Umbilical cord (tissue), 2 donors: ENCODE data around the gene KLF3. TPM values are rescaled to one million over a fixed set of nuclear protein-coding genes. Genes with fewer than 3 reads are reported as not detected.

Source experiments
- DNase-seq: peaks from one replicate; pipeline ENCODE4 v3.0.0-alpha.2; 2015; ENCODE audit warnings: low spot score
- total RNA-seq: library from RNA; depleted of rRNA; stranded (reverse); fragments of >200 nt; gene quantifications from one replicate; pipeline ENCODE4 v1.2.3, GENCODE V29; 2014; ENCODE audit warnings: low replicate concordance; ENCODE audit not compliant: insufficient read depth

Gene KLF3
- total RNA-seq, 1 donor from 2014 or later, result 25.0 TPM

GRCh38 chr4:38654273-38654672 lies 9.7 kb upstream of the KLF3 start:
- no peak for DNase-seq

GRCh38 chr4:38656111-38656510 lies 7.9 kb upstream of the KLF3 start:
- DNase-seq, result no peak

- DNase-seq, result no peak
Measured at GRCh38 chr4:38659346-38659745, 4.7 kb upstream of the KLF3 start.

GRCh38 chr4:38660838-38661237 lies 3.2 kb upstream of the KLF3 start:
- no peak for DNase-seq

GRCh38 chr4:38661371-38661770 lies 2.6 kb upstream of the KLF3 start:
- no peak for DNase-seq

- DNase-seq, result no peak
Measured at GRCh38 chr4:38662522-38663089, 1.4 kb upstream of the KLF3 start.

GRCh38 chr4:38663090-38663800 lies 754 bp upstream of the KLF3 start:
- DNase-seq, result peak; percentile 56

- DNase-seq, result peak; percentile 64
Measured at GRCh38 chr4:38664706-38665401, 855 bp downstream of the KLF3 start.

GRCh38 chr4:38665551-38666411 lies 1.8 kb downstream of the KLF3 start:
- DNase-seq, result no peak

GRCh38 chr4:38666766-38667084 lies 2.7 kb downstream of the KLF3 start:
- DNase-seq, result no peak

GRCh38 chr4:38667085-38667893 lies 3.3 kb downstream of the KLF3 start:
- DNase-seq, result peak; percentile 99

GRCh38 chr4:38668203-38668971 lies 4.4 kb downstream of the KLF3 start:
- no peak for DNase-seq

GRCh38 chr4:38669208-38669607 lies 5.2 kb downstream of the KLF3 start:
- DNase-seq, result no peak

GRCh38 chr4:38670109-38670901 lies 6.3 kb downstream of the KLF3 start:
- no peak for DNase-seq

GRCh38 chr4:38670939-38671591 lies 7.1 kb downstream of the KLF3 start:
- no peak for DNase-seq

GRCh38 chr4:38671592-38671940 lies 7.6 kb downstream of the KLF3 start:
- no peak for DNase-seq

GRCh38 chr4:38672074-38672396 lies 8.0 kb downstream of the KLF3 start:
- DNase-seq, result no peak

- DNase-seq, result peak; percentile 62
Measured at GRCh38 chr4:38672397-38673129, 8.6 kb downstream of the KLF3 start.
